HCT116 (cell line): Measurements from ENCODE around the gene C10orf90. TPM values are rescaled to one million over a fixed set of nuclear protein-coding genes. Genes with fewer than 3 reads are reported as not detected.

Source experiments
- ATAC-seq: fragments of 200-7000 bp; cut with Tn5 transposase; 2 replicates; pipeline ENCODE4 v1.9.1; 2020; ENCODE audit warnings: mild to moderate bottlenecking, moderate library complexity
- BruUV-seq: library from RNA; stranded (reverse); fragments of 400-500 nt; replicated peaks from 2 replicates; lab custom pipeline; 2021; lab: Mats Ljungman, UMichigan
- CTCF ChIA-PET: fragments of 300-600 bp; sonication (Branson Sonifier 250); formaldehyde crosslinking; loops from one replicate; lab custom pipeline; 2021; ENCODE audit warnings: antibody characterized with exemption; lab: Charles Lee
- POLR2A ChIA-PET: fragments of 300-600, 350-600 bp; sonication (Branson Sonifier 250); formaldehyde crosslinking; loops from one replicate; lab custom pipeline; 2021; ENCODE audit warnings: antibody characterized with exemption; lab: Charles Lee
- RAD21 ChIA-PET, 2 experiments: fragments of 300-600 bp; sonication (Branson Sonifier 250); formaldehyde crosslinking; loops; one replicate each; lab custom pipeline; 2023; ENCODE audit warnings: low total read pairs in 2 of 2; ENCODE audit not compliant: uncharacterized antibody in 2 of 2, unreplicated experiment in 2 of 2, low non-redundant PET in 1 of 2; lab: Charles Lee
- DNase-seq: peaks from one replicate; pipeline ENCODE4 v3.0.0-alpha.2; 2010; ENCODE audit warnings: low read depth, low spot score
- H2AFZ ChIP-seq: fragments of 200-600 bp; shearing (Covaris generic), sonication (generic); 2 replicates; pipeline ENCODE4 v1.6.1; 2017; ENCODE audit warnings: low read depth, mixed run types, mixed read lengths, antibody characterized with exemption, low read length; ENCODE audit not compliant: poor library complexity, severe bottlenecking
- H3K27ac ChIP-seq: 2 replicates; pipeline ENCODE4 v1.5.1; 2012; ENCODE audit warnings: low read depth, low read length
- H3K27me3 ChIP-seq: fragments of 200-600 bp; sonication (generic); 2 replicates; pipeline ENCODE4 v1.6.1; 2016; ENCODE audit warnings: mixed run types, low read length, mixed read lengths; ENCODE audit not compliant: insufficient read depth
- H3K36me3 ChIP-seq, 2 experiments: fragments of 200-500 bp in 1 of 2; fragments of 200-600 bp in 1 of 2; sonication (Bioruptor generic) in 1 of 2; sonication (generic) in 1 of 2; 2 replicates each; pipeline versions ENCODE4 v1.5.1 to v1.6.1; 2014 to 2016; ENCODE audit warnings: low read length in 2 of 2, inconsistent platforms in 1 of 2, mixed read lengths in 1 of 2, mixed run types in 1 of 2; ENCODE audit not compliant: insufficient read depth in 2 of 2, control insufficient read depth in 1 of 2
- H3K4me1 ChIP-seq, 2 experiments: fragments of 200-600 bp in 1 of 2; sonication (generic) in 1 of 2; 2 replicates each; pipeline versions ENCODE4 v1.5.1 to v1.6.1; 2012 to 2017; ENCODE audit warnings: low read length in 2 of 2, inconsistent platforms in 1 of 2, mild to moderate bottlenecking in 1 of 2, mixed read lengths in 1 of 2, mixed run types in 1 of 2, moderate library complexity in 1 of 2; ENCODE audit not compliant: insufficient read depth in 2 of 2, control insufficient read depth in 1 of 2
- H3K4me2 ChIP-seq: fragments of 200-600 bp; sonication (generic); 2 replicates; pipeline ENCODE4 v1.6.1; 2017; ENCODE audit warnings: mixed run types, low read length, mixed read lengths
- H3K4me3 ChIP-seq, 2 experiments: fragments of 200-600 bp in 1 of 2; sonication (generic) in 1 of 2; replicated peaks in 1 of 2; 2 replicates each; pipeline ENCODE4 v1.5.1; 2011 to 2016; ENCODE audit warnings: low read length in 2 of 2, control low read depth in 1 of 2, low read depth in 1 of 2, mild to moderate bottlenecking in 1 of 2, mixed read lengths in 1 of 2, mixed run types in 1 of 2
- H3K79me2 ChIP-seq: fragments of 200-600 bp; sonication (generic); 2 replicates; pipeline ENCODE4 v1.6.1; 2017; ENCODE audit warnings: mild to moderate bottlenecking, mixed run types, low read length, moderate library complexity, mixed read lengths; ENCODE audit not compliant: insufficient read depth
- H3K9ac ChIP-seq: fragments of 200-600 bp; sonication (generic); 2 replicates; pipeline ENCODE4 v1.6.1; 2016; ENCODE audit warnings: low read length, mixed read lengths
- H3K9me2 ChIP-seq: fragments of 200-600 bp; sonication (generic), shearing (Covaris generic); 2 replicates; pipeline ENCODE4 v1.6.1; 2017; ENCODE audit warnings: mixed run types, mild to moderate bottlenecking, moderate library complexity; ENCODE audit not compliant: insufficient read depth
- H3K9me3 ChIP-seq, 2 experiments: fragments of 200-500 bp in 1 of 2; fragments of 200-600 bp in 1 of 2; sonication (Bioruptor generic) in 1 of 2; sonication (generic) in 1 of 2; 2 replicates each; pipeline ENCODE4 v1.6.1; 2014 to 2017; ENCODE audit warnings: low read length in 2 of 2, mixed read lengths in 2 of 2, inconsistent platforms in 1 of 2, low read depth in 1 of 2, mild to moderate bottlenecking in 1 of 2, mixed run types in 1 of 2, moderate library complexity in 1 of 2; ENCODE audit not compliant: control insufficient read depth in 1 of 2, insufficient read depth in 1 of 2
- H4K20me1 ChIP-seq: fragments of 200-600 bp; sonication (generic), shearing (Covaris generic); 2 replicates; pipeline ENCODE4 v1.6.1; 2017; ENCODE audit warnings: mixed run types, mild to moderate bottlenecking, moderate library complexity; ENCODE audit not compliant: insufficient read depth
- ATF3 ChIP-seq: IDR thresholded peaks from 2 replicates; pipeline ENCODE4 v1.6.1; 2012
- CBX3 ChIP-seq: IDR thresholded peaks from 2 replicates; pipeline ENCODE4 v1.6.1; 2012; ENCODE audit warnings: low read depth
- CEBPB ChIP-seq: IDR thresholded peaks from 2 replicates; pipeline ENCODE4 v1.6.1; 2012; ENCODE audit warnings: low read depth
- CTCF ChIP-seq, 3 experiments: fragments of 200-600 bp in 1 of 3; sonication (generic) in 1 of 3; IDR thresholded peaks in 2 of 3; conservative IDR thresholded peaks in 1 of 3; 2 replicates each; pipeline ENCODE4 v1.5.1; 2012 to 2017; ENCODE audit warnings: low read depth in 2 of 3, low read length in 2 of 3, antibody characterized with exemption in 1 of 3, borderline replicate concordance in 1 of 3, control low read depth in 1 of 3, mild to moderate bottlenecking in 1 of 3, mixed read lengths in 1 of 3, mixed run types in 1 of 3, moderate library complexity in 1 of 3; ENCODE audit not compliant: insufficient read depth in 1 of 3
- EGR1 ChIP-seq: IDR thresholded peaks from 2 replicates; pipeline ENCODE4 v1.6.1; 2012; ENCODE audit warnings: low read depth
- ELF1 ChIP-seq: IDR thresholded peaks from 2 replicates; pipeline ENCODE4 v1.6.1; 2012; ENCODE audit warnings: low read depth, borderline replicate concordance
- FOSL1 ChIP-seq: IDR thresholded peaks from 2 replicates; pipeline ENCODE4 v1.6.1; 2012; ENCODE audit warnings: low read depth
- JUND ChIP-seq: IDR thresholded peaks from 2 replicates; pipeline ENCODE4 v1.6.1; 2012
- MAX ChIP-seq: IDR thresholded peaks from 2 replicates; pipeline ENCODE4 v1.6.1; 2012
- POLR2A ChIP-seq: IDR thresholded peaks from 2 replicates; pipeline ENCODE4 v1.7.0; 2011; ENCODE audit warnings: borderline replicate concordance; ENCODE audit not compliant: insufficient read depth, insufficient read length; ENCODE audit errors: extremely low read depth
- RAD21 ChIP-seq: IDR thresholded peaks from 2 replicates; pipeline ENCODE4 v1.6.1; 2012; ENCODE audit warnings: low read depth, mild to moderate bottlenecking
- REST ChIP-seq: IDR thresholded peaks from 2 replicates; pipeline ENCODE4 v1.6.1; 2012; ENCODE audit warnings: low read depth
- SIN3A ChIP-seq: IDR thresholded peaks from 2 replicates; pipeline ENCODE4 v1.6.1; 2012; ENCODE audit warnings: low read depth
- SRF ChIP-seq: IDR thresholded peaks from 2 replicates; pipeline ENCODE4 v1.6.1; 2012; ENCODE audit warnings: low read depth
- YY1 ChIP-seq: IDR thresholded peaks from 2 replicates; pipeline ENCODE4 v1.6.1; 2011; ENCODE audit warnings: low read length, low read depth, moderate library complexity, mild to moderate bottlenecking; ENCODE audit not compliant: insufficient replicate concordance; ENCODE audit errors: extremely low read depth
- ZBTB33 ChIP-seq: IDR thresholded peaks from 2 replicates; pipeline ENCODE4 v1.6.1; 2011; ENCODE audit warnings: mild to moderate bottlenecking, low read length, moderate library complexity; ENCODE audit not compliant: insufficient replicate concordance; ENCODE audit errors: extremely low read depth
- ZFX ChIP-seq: fragments of 450-650 bp; IDR thresholded peaks from 2 replicates; pipeline ENCODE4 v1.6.1; 2017
- intact Hi-C: fragments of 100-400 bp; cut with micrococcal nuclease; formaldehyde crosslinking; loops from 2 replicates; pipeline ENCODE4 v1.10.0; 2022
- total RNA-seq: library from RNA; stranded (reverse); gene quantifications from one replicate; pipeline ENCODE4 v1.2.1, GENCODE V29; 2021; ENCODE audit not compliant: unreplicated experiment

The C10orf90 gene
- total RNA-seq, 1 experiment from 2014 or later, result not detected

GRCh38 chr10:126563361-126563760 is 107.1 kb downstream of the C10orf90 start:
- Histone ChIP-seq H4K20me1 (no peaks in the 10 kb centered on the region), H3K9me2 (no peaks in the 10 kb centered on the region), H3K27me3 (peaks cover 26% of the 10 kb centered on the region; the same call in 1 of the 2 replicates), H3K79me2 (no peaks in the 10 kb centered on the region), H3K4me3 (no peak overlapping the region), H3K4me2 (no peak overlapping the region), H2AFZ (no peak overlapping the region), H3K9ac (no peak overlapping the region), H3K4me1 (no peaks in the 10 kb centered on the region), H3K9me3 (no peaks in the 10 kb centered on the region), H3K36me3 (no peaks in the 10 kb centered on the region), H3K27ac (no peak overlapping the region)
- ChIA-PET RAD21 (no interaction called here), POLR2A (no interaction called here), CTCF (no interaction called here)
- ATAC-seq (no peak), DNase-seq (no peak)
- intact Hi-C loops, result no loop called here
- no TSS peak for BruUV-seq
- no peak for TF ChIP-seq JUND
- TF ChIP-seq RAD21, result no peak
- TF ChIP-seq CBX3, result no peak
- no peak for TF ChIP-seq MAX
- no peak for TF ChIP-seq ZFX
- no peak for TF ChIP-seq CEBPB
- no peak for TF ChIP-seq ZBTB33
- TF ChIP-seq SIN3A, result no peak
- TF ChIP-seq YY1, result no peak
- TF ChIP-seq SRF, result no peak
- no peak for TF ChIP-seq POLR2A
- TF ChIP-seq ELF1, result no peak
- TF ChIP-seq ATF3, result no peak
- no peak for TF ChIP-seq FOSL1
- no peak for TF ChIP-seq EGR1
- no peak for TF ChIP-seq CTCF (IDR thresholded peaks at IDR 0.05 in 2 of 3, conservative IDR thresholded peaks at IDR 0.05 in 1 of 3; ENCODE audit: borderline replicate concordance in 1 of 3, insufficient read depth in 1 of 3, low read depth in 2 of 3, low read length in 2 of 3)
- no peak for TF ChIP-seq REST
